ENCODE measurements around the gene EVL.

Gene EVL

DNA sequence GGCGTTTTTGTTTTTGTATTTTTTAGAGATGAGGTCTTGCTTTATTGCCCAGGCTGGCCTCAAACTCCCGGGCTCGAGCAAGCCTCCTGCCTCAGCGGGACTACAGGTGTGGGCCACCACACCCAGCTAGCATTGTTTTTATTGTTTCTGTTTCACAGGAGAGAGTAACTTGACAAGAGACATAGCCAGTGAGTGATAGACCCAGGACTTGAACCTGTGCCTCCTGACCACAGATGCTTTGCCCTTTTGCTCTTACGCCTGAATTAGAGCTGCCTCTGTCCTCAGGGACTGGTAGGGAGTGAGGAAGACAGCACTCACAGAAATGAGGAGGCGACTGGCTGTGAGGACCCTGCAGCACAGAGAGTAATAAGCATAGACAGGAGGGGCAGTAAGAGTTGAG, 2.3 kb downstream of the EVL start:
- DNase-seq: peak; percentile 24

- peak; percentile 91 for DNase-seq
These were observed 3.0 kb downstream of the EVL start for GRCh38 chr14:100067971-100068959.

- DNase-seq: peak; percentile 38
These were observed 4.1 kb downstream of the EVL start for GRCh38 chr14:100069161-100069800.

- DNase-seq: peak; percentile 34
These were observed 5.1 kb downstream of the EVL start for GRCh38 chr14:100070310-100070709.

- DNase-seq: no peak
These were observed 6.3 kb downstream of the EVL start for GRCh38 chr14:100071545-100071944.

DNA sequence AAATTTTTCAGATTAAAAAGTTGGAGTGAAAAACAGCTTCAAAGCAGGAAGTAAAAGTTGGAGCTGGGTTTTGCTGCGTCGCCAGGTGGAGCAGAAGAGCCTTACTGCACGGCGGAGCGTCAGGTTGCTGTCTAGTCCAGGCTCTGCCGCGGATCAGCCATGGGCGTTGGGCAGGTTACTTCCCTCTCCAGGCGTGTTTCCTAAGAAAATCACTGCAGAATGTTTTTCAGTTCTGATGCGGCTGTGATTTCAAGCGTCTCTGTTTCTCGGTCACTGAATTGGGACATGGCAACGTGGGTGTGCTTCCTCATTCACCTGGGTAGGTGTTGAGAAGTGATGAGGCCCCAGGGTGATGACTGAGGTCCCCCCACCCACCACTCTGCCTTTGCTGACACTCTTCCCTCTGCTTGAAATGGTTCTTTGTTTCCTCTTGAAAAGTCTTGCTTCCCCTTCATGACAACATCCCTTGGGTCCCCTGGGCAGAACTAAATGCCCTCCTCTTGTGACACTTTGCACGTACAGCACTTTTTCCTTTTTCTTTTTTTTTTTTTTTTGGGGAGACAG, 7.6 kb downstream of the EVL start:
- DNase-seq: peak; percentile 72

- DNase-seq: peak; percentile 31
These were observed 8.6 kb downstream of the EVL start for GRCh38 chr14:100073576-100074430.

DNA sequence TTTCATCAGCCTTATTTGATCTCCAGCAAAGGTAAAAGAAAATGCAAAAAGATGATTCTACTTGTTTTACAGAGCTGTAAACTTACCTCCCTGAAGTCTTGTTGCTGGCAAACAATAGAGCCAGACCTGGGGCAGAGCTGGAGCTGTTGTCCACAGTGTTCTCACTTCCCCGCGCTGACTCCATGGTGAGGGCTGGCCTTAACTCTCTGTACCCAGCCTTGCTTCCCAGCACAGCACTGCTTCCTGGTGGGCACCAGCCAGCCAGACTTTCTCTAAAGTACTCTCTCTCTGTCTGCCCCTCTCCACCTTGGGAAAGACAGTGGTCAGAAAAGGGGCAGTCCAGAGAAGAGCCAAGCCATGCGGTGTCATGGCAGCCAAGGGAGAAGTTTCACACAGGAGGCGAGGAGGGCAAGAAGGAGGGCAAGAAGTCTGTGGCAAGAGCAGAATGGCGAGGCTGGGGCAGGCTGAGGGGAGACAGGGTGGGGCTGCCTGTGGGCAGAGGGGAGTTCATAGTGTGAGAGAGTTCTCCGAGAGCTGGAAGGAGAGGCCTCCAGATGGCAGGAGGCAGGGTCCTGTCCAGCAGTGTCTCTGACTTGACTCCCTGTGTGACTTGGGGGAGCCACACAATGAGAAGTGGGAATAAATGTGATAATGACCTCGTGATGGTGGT, 9.3 kb downstream of the EVL start:
- DNase-seq: no peak

DNA sequence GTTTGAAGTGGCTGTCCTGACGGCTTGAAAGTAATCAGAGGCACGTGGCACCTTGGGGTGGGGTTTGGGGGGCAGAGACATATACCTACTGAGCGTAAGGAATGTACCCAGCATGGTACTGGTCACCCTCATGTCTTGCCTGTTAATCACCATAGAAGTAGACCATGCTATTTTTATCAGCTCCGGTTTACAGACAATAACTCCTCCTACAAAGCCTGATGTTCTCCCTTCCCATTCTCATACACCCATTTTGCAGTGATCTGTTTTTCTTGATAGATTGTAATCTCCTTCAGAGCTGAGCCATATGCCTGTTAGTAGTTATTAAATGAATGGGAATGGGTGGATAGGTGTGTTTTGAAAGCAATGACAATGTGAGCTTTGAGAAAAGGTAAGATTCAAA, 10.5 kb downstream of the EVL start:
- DNase-seq: no peak

DNA sequence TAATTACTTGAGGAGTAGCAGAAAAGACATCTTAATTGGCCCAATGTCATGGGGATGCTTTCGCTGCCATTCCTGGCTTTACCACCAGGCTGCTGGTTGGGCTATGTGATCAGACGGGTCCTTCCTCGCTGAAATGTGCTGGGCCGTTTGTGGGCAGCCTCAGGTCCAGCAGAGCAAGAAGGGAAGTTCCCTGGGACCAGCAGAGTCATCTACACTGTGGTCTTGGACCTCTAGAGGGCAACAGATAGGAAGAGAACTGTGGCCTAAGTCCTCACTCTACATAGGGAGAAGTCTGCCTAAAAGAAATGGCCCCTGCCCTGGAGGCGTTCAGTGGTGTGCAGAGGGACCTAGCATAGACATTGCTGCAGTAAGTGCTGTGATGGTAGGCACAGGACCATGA, 10.9 kb downstream of the EVL start:
- DNase-seq: peak; percentile 51

GRCh38 chr14:100076606-100077005, 11.4 kb downstream of the EVL start:
- DNase-seq: no peak

GRCh38 chr14:100077441-100077840, 12.2 kb downstream of the EVL start:
- DNase-seq: no peak

DNA sequence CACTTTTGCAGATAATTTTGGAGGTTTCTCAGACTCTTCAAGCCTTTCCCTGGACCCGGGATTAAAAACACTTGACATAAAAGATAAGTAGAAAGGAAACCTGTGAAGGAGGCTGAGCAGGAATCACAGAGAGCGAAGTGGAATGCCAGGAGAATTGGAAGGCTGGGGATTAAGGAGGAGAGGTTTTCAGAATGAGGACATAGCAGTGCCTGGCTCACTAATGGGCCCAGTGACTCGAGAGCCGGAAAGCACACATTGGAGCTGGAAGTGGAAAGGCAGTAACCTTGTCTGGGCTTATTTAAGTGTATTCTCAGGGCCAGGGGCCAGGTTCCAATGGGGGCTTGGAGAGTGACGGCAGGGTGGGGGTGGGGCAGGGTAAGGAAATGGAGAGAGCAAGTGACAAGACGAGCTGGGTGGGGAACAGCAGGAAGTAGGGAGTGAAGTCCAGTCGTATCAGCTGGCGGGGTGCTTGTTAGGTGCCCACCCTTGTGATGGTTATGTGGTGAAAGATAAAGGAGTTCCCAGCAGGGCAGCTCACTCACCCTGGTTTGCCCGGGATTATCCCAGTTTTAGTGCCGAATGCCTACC, 13.1 kb downstream of the EVL start:
- DNase-seq: no peak

DNA sequence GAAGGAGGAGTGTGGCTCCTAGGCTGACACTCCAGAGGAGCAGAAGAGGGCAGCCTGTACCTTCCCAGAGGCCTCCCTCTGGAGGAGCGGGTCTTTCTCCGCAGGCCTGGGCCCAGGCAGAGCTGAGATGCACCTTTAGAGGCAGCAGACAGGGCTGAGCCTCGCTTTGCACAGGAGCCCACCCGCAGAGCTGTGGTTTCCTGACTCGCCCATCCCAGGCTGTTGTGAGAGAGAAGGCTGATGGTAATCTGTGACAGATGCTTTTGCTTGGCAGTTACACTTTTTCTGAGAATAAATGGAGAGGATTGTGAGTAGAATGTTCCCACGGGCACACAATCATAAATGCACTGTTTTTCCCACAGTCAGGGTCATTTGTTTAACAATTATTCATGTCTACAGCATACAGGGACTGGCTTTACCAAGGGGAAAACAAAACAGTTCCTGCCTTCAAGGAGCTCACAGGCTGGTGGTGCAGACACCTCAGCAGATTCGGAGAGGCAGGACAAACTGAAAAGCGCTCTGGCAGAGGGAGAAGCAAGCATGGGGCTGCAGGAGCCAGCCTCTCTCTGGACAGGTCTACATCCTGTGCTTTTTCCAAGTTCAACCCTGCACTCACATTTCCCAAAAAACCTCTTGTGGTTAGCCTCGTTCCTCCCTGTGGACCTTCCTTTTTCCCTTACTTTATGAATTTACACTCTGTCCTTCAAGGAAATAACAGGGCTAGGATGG, 13.9 kb downstream of the EVL start:
- DNase-seq: peak; percentile 79

GRCh38 chr14:100079726-100080005, 14.4 kb downstream of the EVL start:
- no peak for DNase-seq

GRCh38 chr14:100080206-100080605, 15.0 kb downstream of the EVL start:
- DNase-seq: no peak

DNA sequence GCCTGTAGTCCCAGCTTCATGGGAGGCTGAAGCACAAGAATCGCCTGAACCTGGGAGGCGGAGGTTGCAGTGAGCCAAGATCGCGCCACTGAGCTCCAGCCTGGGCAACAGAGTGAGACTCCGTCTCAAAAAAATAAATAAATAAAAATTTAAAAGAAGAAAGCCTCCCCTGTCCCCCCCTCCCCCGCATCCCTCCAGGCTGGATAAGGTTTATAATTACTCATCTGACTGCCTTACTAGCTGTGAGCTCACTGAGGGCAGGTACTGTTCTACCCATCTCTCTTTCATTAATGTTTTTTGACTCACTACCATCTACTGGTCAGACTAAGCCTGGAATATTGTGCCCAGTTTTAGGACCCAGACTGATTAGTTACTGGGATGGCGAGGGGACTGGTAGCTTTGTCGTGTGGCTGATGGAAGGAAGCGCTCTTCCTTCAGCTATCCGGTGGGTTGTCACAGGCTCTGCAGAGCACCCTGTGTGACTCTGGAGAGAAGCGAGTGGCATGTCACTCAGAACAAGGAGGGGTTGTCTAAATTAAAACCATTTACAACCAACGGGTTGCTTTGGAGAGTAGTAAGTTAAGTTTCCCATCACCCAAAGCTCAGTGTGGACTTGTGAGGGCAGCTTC, 16.9 kb downstream of the EVL start:
- no peak for DNase-seq

DNA sequence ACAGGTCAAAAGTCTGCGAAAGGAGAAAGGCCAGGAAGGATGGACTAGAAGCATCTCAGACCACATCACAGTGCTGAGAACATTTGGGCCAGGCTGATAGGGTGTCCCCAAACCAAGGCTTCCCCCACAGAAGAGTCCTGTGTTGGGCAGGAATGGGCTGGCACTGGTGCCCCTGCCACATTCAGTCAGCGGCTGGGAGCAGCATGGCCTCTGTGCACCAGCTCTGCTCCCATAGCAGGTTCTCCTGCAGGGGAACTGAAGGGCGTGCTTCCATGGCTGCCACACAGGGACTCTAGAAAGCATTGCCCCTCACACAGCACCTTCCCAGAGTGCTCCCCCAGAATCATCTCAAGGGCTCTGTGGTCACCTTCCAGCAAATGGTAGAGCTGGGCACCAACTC, 17.5 kb downstream of the EVL start:
- no peak for DNase-seq

- DNase-seq: no peak
These were observed 18.5 kb downstream of the EVL start for GRCh38 chr14:100083706-100084105.

- DNase-seq: no peak
These were observed 19.4 kb downstream of the EVL start for GRCh38 chr14:100084591-100084990.

DNA sequence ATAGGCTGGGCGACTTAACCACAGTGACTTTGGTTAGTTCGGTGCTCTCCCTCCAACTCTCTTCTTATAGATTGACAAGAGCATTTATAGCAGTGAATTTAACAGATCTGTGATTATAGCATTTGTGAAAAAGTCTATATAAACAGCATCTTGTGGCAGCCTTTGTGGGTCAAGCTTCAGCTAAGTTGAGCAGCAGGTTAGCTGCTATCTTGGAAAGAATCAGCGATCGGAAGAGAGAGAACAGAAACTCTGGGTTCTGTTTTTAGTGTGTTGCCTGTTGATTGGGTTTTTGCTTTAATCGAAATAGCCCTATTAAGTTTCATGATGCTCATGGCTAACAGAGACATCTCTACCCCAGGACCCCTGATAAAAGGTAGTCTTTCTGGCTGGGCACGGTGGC, 20.2 kb downstream of the EVL start:
- no peak for DNase-seq
